ENCODE data around the gene ZNF148.

The ZNF148 gene

GRCh38 chr3:125266971-125267370 is 108.2 kb downstream of the ZNF148 start:
- peak; percentile 9 to 19 for DNase-seq

DNA sequence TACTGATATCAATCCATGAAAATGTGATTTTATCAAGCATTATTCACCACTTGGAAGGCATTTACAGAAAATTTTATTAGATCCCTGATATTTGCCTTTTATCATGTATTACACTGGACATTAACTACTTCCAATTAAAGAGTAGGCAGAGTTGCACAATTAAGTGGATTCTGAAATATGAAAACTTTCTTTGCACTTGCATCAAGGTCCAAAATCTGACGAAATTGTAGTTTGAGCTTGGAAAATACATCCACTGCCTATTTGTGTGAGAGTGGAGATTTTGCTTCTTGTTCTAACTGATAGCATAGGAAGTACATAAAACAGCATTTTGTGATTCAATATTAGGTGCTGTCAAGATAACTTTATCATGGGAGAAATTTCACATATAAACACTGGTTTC is 113.0 kb downstream of the ZNF148 start:
- no peak for DNase-seq

DNA sequence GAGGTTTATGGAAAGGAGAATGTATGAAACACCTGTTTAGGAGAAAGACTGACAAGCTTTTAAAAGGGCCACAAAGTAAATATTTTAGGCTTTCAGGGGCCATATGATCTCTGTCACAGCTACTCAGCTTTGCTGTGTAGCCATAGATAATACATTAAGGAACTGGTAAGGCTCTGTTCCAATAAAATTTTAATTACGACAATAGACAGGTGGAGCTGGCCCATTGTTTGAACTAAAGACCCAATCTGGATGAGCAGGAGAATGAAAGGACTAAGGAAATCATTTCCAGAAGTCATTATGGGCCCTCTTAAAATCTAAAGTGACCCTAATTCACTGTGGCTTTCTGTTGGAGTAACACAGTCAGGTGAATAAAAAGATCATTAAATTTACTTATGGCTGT is 114.1 kb downstream of the ZNF148 start:
- DNase-seq: no peak

DNA sequence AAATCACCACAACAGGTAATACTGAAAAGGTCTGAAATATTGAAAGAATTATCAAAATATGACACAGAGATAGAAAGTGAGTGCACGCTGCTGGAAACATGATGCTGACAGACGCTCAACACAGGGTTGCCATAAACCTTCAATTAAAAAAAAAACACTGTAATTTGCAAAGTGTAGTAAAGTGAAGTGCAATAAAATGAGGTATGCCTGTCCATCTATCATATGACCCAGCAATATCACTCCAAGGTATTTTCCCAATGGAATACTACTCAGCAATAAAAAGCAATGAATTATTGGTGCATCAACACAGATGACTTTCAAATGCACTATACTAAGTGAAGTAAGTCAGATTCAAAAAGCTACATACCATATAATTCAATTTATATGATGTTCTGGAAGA is 115.0 kb downstream of the ZNF148 start:
- DNase-seq: no peak

DNA sequence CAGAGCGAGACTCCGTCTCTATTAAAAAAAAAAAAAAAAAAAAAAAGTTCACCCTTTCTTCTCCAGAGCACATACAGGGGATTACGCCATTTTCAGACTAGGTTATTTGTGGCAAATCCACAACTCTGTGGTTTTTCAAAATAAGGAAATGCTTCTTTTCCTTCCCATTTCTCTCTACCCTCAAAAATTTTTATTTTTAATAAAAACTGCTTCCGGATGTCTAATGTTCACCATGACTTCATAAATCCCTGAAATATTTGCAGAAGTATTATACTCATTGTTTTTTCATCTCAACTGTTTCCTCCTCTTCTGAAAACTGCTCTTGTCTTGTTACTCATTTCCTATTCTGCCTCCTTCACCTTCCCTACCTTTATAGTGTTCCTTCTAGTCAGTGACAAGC is 117.6 kb downstream of the ZNF148 start:
- DNase-seq: no peak

DNA sequence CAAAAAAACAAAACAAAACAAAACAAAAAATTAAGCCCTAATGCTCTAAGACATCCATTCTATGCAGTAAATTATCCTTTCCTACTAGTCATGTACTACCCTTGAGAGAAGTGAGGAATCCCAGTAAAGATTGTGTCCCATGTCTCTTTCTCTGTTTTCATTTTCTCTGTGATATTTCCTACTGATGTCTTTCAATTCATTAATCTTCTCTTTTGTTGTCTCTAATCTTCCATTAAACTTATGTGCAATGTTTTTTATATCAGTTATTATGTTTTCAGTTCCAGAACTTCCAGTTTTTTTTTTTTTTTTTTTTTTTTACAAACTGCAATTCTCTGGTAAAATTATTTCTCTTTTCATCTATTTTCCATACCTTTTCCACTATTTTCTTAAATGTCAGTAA is 118.5 kb downstream of the ZNF148 start:
- no peak for DNase-seq

GRCh38 chr3:125250973-125251372 is 124.2 kb downstream of the ZNF148 start:
- DNase-seq: no peak

DNA sequence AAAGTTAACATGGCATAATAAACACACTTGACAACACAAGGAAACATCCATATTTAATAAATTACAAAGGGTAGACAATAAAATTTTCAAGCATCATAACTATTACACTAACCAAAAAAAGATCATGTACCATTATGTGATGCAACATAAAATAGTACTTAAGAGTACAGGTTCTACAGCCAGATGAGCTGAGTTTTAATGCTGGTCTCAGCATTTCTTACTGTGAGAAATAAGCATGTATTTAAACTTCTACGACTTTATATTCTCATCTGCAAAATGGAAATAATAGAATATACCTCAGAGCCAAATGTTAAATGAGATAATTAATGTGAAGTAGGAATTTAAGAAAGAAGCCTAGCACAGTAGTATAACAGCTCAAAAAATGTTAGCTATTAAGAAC is 128.9 kb downstream of the ZNF148 start:
- DNase-seq: no peak

- no peak for DNase-seq
Observed at GRCh38 chr3:125245521-125245920, 129.6 kb downstream of the ZNF148 start.

GRCh38 chr3:125240496-125240895 is 134.6 kb downstream of the ZNF148 start:
- no peak for DNase-seq

GRCh38 chr3:125239266-125239665 is 135.9 kb downstream of the ZNF148 start:
- no peak for DNase-seq

GRCh38 chr3:125238759-125239158 is 136.4 kb downstream of the ZNF148 start:
- DNase-seq: no peak

- no peak for DNase-seq
Observed at GRCh38 chr3:125236331-125236903, 138.7 kb downstream of the ZNF148 start.

GRCh38 chr3:125234831-125235230 is 140.3 kb downstream of the ZNF148 start:
- no peak for DNase-seq

DNA sequence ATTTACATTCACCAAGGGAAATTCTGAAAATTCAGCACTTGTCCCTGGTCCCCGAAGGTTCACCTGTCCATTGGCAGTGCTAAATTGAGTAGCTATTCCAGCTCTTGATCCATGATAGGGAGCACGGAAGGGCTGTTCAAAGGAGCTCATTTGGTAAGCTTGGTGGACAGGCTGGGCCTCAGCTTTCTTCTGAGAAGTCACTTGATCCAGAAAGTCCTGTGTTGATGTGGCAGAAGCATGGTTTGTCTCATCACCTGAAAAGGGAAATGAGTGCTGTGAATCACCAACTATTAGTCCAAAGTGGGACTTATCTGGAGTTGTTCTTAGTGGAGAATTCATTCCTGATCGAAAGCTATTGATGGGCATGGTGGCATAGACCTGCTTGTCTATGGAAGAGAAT is 142.7 kb downstream of the ZNF148 start:
- DNase-seq: no peak

DNA sequence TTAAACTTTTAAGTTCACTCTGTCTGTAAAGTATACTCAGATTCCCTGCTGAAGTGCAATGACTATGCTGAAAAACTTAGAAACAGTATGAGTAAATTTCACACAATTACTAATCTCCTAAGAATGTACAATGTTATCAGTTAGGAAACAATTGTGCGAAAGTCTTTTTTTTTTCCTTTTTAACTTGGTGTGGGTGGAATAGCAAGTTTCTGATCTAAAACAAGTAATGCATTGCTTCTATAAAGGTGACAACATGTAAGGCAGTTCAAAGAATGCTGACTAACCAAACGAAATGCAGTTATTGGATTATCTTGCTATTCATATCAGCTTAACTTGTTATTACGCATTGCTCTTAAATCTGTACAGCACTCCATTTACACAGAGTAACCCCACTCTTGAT is 143.2 kb downstream of the ZNF148 start:
- no peak for DNase-seq

DNA sequence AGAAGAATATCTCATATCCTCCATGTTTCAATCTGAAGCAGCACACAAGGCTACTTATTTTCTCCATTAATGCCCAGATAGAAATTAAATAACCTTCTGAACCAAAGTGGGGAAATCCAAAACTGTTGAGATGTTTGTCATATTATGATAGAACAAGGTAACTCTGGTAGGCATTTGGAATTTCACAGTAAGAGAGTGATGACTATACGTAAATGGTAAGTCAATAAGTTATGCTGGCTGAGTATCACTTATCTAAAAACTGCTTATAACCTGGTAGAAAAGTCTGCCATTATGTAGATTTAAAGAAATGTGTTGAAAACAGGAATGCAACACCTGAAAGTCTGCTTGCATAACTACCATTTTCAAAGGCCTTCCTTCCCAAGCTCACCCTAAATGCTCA is 145.4 kb downstream of the ZNF148 start:
- DNase-seq: no peak

- DNase-seq: no peak
Observed at GRCh38 chr3:125229168-125229567, 146.0 kb downstream of the ZNF148 start.

DNA sequence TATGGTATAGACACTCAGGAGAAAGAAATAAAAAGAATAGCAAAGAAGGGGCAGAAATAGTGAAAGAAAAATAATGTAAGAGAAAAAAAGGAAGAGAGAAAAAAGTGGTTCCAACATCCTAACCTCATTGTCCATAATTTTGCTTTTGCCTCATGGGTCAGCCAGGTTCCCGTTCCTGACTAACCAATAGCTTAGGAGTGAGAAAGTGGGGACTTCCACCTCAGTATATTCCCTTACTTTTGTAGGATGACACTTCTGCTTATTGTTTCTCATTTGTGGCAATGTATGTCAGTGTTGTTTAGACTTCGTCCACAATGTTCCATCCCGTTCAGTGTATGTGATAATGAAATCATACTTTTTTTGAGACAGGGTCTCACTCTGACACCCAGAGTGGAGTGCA is 153.3 kb downstream of the ZNF148 start:
- DNase-seq: no peak

GRCh38 chr3:125220727-125221429 is 154.2 kb downstream of the ZNF148 start:
- DNase-seq: no peak

GRCh38 chr3:125220183-125220582 is 154.9 kb downstream of the ZNF148 start:
- no peak for DNase-seq

DNA sequence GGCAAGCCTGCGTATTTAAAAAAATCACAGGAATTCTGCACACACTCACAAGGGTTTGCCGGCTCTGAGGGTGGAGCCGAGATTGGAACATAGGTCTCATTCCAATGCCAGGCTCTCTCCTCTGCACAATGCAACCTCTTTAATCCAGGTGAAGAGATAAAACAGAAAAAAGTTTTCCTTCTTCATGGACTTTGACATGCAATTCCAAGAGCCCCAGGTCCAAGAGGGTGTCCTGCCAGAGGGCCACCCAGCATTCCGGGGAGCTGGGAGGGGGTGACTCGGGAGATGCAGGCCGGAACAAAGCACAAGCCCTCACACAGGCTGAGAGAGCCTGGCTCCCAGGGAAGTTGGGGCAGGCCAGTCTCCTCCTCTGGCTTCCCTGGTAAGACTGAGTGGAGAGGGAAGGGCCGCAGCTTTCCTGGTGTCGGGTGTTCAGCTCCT is 155.8 kb downstream of the ZNF148 start:
- DNase-seq: no peak

DNA sequence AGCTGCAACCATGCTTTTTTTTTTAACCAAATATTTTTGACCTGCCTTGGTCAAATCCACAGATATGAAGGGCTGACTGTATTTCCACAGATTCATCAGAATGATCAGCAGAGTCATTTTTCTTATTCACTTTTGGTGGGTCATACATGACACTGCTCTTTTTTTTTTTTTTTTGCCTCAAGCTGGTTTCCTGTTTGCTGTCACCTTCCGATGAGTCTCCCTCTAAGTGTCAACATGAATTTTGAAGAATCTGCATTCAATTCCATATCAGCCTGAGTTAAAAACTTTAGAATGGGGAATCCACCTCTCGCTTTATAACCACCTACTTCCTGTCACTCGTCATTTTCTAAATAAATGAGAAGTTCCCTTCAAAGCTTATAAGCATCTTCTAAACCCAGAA is 160.4 kb downstream of the ZNF148 start:
- no peak for DNase-seq

DNA sequence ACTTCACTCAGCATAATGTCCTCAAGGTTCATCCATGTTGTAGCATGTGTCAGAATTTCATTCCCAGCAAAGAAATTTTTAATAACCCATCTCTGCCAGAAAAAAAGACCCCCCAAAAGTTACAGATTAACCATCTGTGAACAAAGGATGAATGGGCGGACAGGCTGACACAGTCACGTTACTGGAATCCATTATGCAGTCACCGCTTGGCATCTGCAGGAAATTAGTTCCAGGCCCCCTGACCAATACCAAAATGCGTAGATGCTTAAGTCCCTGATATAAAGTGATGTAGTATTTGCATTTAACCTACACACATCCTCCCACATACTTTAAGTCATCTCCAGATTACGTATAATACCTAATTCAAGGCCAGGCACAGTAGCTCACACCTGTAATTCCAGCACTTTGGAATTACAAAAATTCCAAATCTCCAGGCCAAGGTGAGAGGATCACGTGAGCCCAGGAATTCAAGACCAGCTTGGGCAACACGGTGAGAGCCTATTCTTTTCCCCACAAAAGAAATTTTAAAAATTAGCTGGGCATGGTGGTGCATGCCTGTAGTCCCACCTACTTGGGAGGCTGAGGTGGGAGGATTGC is 161.1 kb downstream of the ZNF148 start:
- DNase-seq: no peak

DNA sequence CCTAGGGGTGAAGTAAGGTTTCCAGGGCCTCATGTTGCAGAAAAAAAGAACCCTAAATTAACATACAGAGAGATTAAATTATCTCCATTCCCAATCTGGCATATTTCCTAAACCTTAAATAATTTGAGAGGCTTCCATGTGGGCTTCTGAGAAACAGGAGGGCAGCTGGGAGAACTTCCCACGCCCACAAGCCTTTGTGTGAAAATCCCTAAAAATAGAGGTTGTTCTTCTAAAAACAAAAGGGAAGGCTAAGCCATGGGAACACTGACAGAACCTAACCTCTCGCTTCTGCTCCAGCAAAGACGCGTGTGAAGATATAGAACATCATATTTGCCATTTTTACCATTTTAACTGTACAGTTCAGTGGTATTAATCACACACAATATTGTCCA is 161.8 kb downstream of the ZNF148 start:
- DNase-seq: no peak
